CD4-positive, alpha-beta memory T cell (primary cell): Measurements from ENCODE around the gene TDG. TPM values are rescaled to one million over a fixed set of nuclear protein-coding genes. Genes with fewer than 3 reads are reported as not detected.

Source experiments
- CTCF ChIA-PET: fragments of 350-600 bp; sonication (Branson Sonifier 250); formaldehyde crosslinking; loops from one replicate; lab custom pipeline; 2021; ENCODE audit warnings: inconsistent platforms; ENCODE audit not compliant: partially characterized antibody; lab: Charles Lee
- POLR2A ChIA-PET: fragments of 350-600 bp; sonication (Branson Sonifier 250); formaldehyde crosslinking; loops from one replicate; lab custom pipeline; 2021; ENCODE audit not compliant: partially characterized antibody; lab: Charles Lee
- DNase-seq, 5 donors: peaks; one replicate each; pipeline versions ENCODE4 v3.0.0 to v3.0.0-alpha.2; 2020 to 2022; ENCODE audit warnings: mixed read lengths in 1 of 5
- H3K27ac ChIP-seq: one replicate; pipeline ENCODE4 v1.7.0; 2013; ENCODE audit warnings: low read depth, low read length
- H3K27me3 ChIP-seq: 2 replicates; pipeline ENCODE4 v1.7.0; 2013; ENCODE audit warnings: mild to moderate bottlenecking, low read length, moderate library complexity; ENCODE audit not compliant: insufficient read depth
- H3K36me3 ChIP-seq: 2 replicates; pipeline ENCODE4 v1.7.0; 2013; ENCODE audit warnings: mild to moderate bottlenecking, low read length, moderate library complexity; ENCODE audit not compliant: insufficient read depth
- H3K4me1 ChIP-seq: 2 replicates; pipeline ENCODE4 v1.7.0; 2013; ENCODE audit warnings: mild to moderate bottlenecking, low read length, moderate library complexity; ENCODE audit not compliant: insufficient read depth
- H3K4me3 ChIP-seq, 2 donors: one replicate each; pipeline ENCODE4 v1.7.0; 2013; ENCODE audit warnings: low read length in 2 of 2, mild to moderate bottlenecking in 1 of 2
- H3K9me3 ChIP-seq, 2 donors: one replicate each; pipeline ENCODE4 v1.7.0; 2013; ENCODE audit warnings: low read length in 2 of 2, control low read depth in 1 of 2; ENCODE audit not compliant: control insufficient read depth in 1 of 2
- H3K27ac Mint-ChIP-seq, 7 donors: one replicate each; pipeline ENCODE4 v1.8.0; 2020 to 2021; ENCODE audit warnings: mixed read lengths in 7 of 7, mild to moderate bottlenecking in 6 of 7, inconsistent platforms in 3 of 7, moderate library complexity in 3 of 7
- H3K27me3 Mint-ChIP-seq, 2 donors: one replicate each; pipeline ENCODE4 v1.8.0; 2020 to 2021; ENCODE audit warnings: mixed read lengths in 2 of 2
- H3K36me3 Mint-ChIP-seq, 2 donors: one replicate each; pipeline ENCODE4 v1.8.0; 2020 to 2021; ENCODE audit warnings: mixed read lengths in 2 of 2, inconsistent platforms in 1 of 2, mild to moderate bottlenecking in 1 of 2
- H3K4me1 Mint-ChIP-seq, 4 donors: one replicate each; pipeline ENCODE4 v1.8.0; 2020 to 2021; ENCODE audit warnings: mixed read lengths in 4 of 4, mild to moderate bottlenecking in 1 of 4
- H3K4me3 Mint-ChIP-seq, 8 donors: one replicate each; pipeline ENCODE4 v1.8.0; 2020 to 2021; ENCODE audit warnings: mixed read lengths in 8 of 8, mild to moderate bottlenecking in 7 of 8, moderate library complexity in 6 of 8, inconsistent platforms in 3 of 8
- H3K9me3 Mint-ChIP-seq, 8 donors: one replicate each; pipeline ENCODE4 v1.8.0; 2020 to 2021; ENCODE audit warnings: mixed read lengths in 8 of 8, mild to moderate bottlenecking in 5 of 8, inconsistent platforms in 3 of 8, moderate library complexity in 1 of 8
- intact Hi-C: fragments of 100-400 bp; cut with micrococcal nuclease; formaldehyde crosslinking; loops from one replicate; pipeline ENCODE4 v1.15.1; 2023
- polyA plus RNA-seq, 2 donors: library from polyadenylated mRNA; unstranded; fragments of 300-500 nt; fragmentation: Illumina TruSeq; gene quantifications; one replicate each; pipeline ENCODE4 v1.2.3, GENCODE V29; 2021
- total RNA-seq, 2 experiments: library from RNA; stranded (reverse); gene quantifications; one replicate each; pipeline ENCODE4 v1.2.3, GENCODE V29; 2021

The TDG gene
- total and polyA plus RNA-seq, 4 experiments from 2014 or later, result 12.9 to 38.3 (median 27.2) TPM

GRCh38 chr12:103958621-103959020 is 7.1 kb upstream of the TDG start:
- peak overlapping the region in 2 of 8 donors; percentile 27 to 70 for H3K4me3 Mint-ChIP-seq
- CTCF ChIA-PET, result interaction anchor here (1.1 kb wide), 1 partner anchor 10 kb away, joined by 3 read pairs; no protein-coding TSS in a partner anchor

GRCh38 chr12:103960616-103961227 is 5.0 kb upstream of the TDG start:
- ChIA-PET POLR2A (interaction anchor here (0.6 kb wide), 1 partner anchor 53 kb away, joined by 3 read pairs; no protein-coding TSS in a partner anchor), CTCF (interaction anchor here (1.0 to 1.2 kb wide), 2 partner anchors 20 to 149 kb away, joined by 3 read pairs; no protein-coding TSS in a partner anchor)
- Histone ChIP-seq H3K27ac (no peak overlapping the region), H3K4me3 (no peak overlapping the region), H3K36me3 (no peaks in the 10 kb centered on the region), H3K9me3 (no peaks in the 10 kb centered on the region), H3K27me3 (no peaks in the 10 kb centered on the region), H3K4me1 (peaks cover 20% of the 10 kb centered on the region)
- H3K27me3 Mint-ChIP-seq, result no peaks in the 10 kb centered on the region
- H3K36me3 Mint-ChIP-seq, result peaks cover 0 to 17% of the 10 kb centered on the region in 2 donors
- intact Hi-C loops, result no loop called here
- DNase-seq, result no peak
- H3K4me3 Mint-ChIP-seq, result no peak overlapping the region
- H3K27ac Mint-ChIP-seq, result peak overlapping the region in 1 of 7 donors; percentile 33
- H3K9me3 Mint-ChIP-seq, result peaks cover 0 to 2% (median 0%) of the 10 kb centered on the region in 8 donors
- peaks cover 22 to 44% (median 30%) of the 10 kb centered on the region in 4 donors for H3K4me1 Mint-ChIP-seq

More at GRCh38 chr12:103958621-103959020, 7.1 kb upstream of the TDG start:
- Mint-ChIP-seq H3K27me3 (no peaks in the 10 kb centered on the region), H3K36me3 (peaks cover 0 to 21% of the 10 kb centered on the region in 2 donors), H3K4me1 (peaks cover 16 to 41% (median 30%) of the 10 kb centered on the region in 4 donors), H3K9me3 (peaks cover 0 to 2% (median 0%) of the 10 kb centered on the region in 8 donors), H3K27ac (peak overlapping the region in 4 of 7 donors; percentile 46 to 91 (median 74))
- Histone ChIP-seq H3K27ac (no peak overlapping the region), H3K36me3 (peaks cover 9% of the 10 kb centered on the region), H3K9me3 (no peaks in the 10 kb centered on the region), H3K4me1 (peaks cover 16% of the 10 kb centered on the region), H3K27me3 (no peaks in the 10 kb centered on the region), H3K4me3 (no peak overlapping the region)
- no peak for DNase-seq
- POLR2A ChIA-PET, result interaction anchor here (1.2 to 5.9 kb wide), 4 partner anchors 7 to 35 kb away, joined by 3 to 210 read pairs (median 48); partner anchors contain the start of genes HSP90B1 and TDG
- intact Hi-C loops, result no loop called here

DNA sequence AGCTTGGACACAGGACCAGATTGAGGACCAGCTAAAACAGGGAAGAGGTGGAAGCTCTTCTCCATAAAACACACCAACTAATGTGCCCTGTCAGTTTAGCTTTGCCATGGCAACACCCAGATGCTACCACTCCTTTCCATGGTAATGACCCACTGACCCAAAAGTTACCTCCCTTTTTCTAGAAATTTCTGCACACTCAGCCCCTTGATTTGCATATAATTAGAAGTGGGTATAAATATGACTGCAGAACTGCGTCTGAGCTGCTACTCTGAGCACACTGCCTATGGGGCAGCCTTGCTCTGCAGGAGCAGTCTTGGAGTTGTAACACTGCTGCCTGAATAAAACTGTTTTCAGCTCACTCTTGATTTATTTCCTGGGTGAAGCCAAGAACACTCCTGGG is 3.2 kb upstream of the TDG start:
- peaks cover 19 to 44% (median 32%) of the 10 kb centered on the region in 4 donors for H3K4me1 Mint-ChIP-seq
- ChIA-PET POLR2A (interaction anchor here (0.8 to 2.7 kb wide), 3 partner anchors 33 to 121 kb away, joined by 3 to 21 read pairs (median 3); partner anchors contain the start of genes HCFC2, HSP90B1 and NT5DC3), CTCF (no interaction called here)
- peaks cover 0 to 15% of the 10 kb centered on the region in 2 donors for H3K36me3 Mint-ChIP-seq
- no peak overlapping the region for H3K4me3 Mint-ChIP-seq
- Histone ChIP-seq H3K27me3 (no peaks in the 10 kb centered on the region), H3K36me3 (no peaks in the 10 kb centered on the region), H3K27ac (no peak overlapping the region), H3K4me3 (no peak overlapping the region), H3K9me3 (no peaks in the 10 kb centered on the region), H3K4me1 (peaks cover 24% of the 10 kb centered on the region)
- no peaks in the 10 kb centered on the region for H3K9me3 Mint-ChIP-seq
- intact Hi-C loops, result no loop called here
- peak overlapping the region in 3 of 7 donors; percentile 13 to 65 (median 52) for H3K27ac Mint-ChIP-seq
- no peaks in the 10 kb centered on the region for H3K27me3 Mint-ChIP-seq
- DNase-seq, result no peak

DNA sequence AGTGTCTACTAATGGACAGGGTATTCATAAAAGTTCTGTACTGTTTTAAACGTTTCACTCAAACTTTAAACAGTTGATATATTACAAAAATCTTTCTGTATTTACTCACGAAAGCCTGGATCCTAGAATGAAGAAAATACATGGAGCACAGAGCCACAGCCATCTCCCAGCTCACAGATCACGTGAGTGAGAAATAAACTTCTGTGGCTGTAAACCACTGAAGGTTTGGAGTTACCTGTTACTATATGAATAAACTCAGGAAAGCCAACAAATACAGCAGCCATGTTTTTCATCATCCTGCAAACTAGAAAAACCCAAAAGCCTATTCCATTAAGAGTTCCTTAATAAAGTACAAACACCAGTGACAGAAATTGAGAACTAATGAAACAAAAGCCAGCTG is 867 bp upstream of the TDG start:
- Histone ChIP-seq H3K4me1 (peaks cover 47% of the 10 kb centered on the region), H3K4me3 (peak overlapping the region; percentile 65 to 99), H3K27ac (peak overlapping the region; percentile 84), H3K9me3 (no peaks in the 10 kb centered on the region), H3K27me3 (no peaks in the 10 kb centered on the region), H3K36me3 (no peaks in the 10 kb centered on the region)
- peak overlapping the region; percentile 97 to 100 (median 99) for H3K27ac Mint-ChIP-seq
- H3K36me3 Mint-ChIP-seq, result peaks cover 5 to 28% of the 10 kb centered on the region in 2 donors
- H3K27me3 Mint-ChIP-seq, result no peaks in the 10 kb centered on the region
- H3K9me3 Mint-ChIP-seq, result no peaks in the 10 kb centered on the region
- H3K4me1 Mint-ChIP-seq, result peaks cover 28 to 60% (median 49%) of the 10 kb centered on the region in 4 donors
- intact Hi-C loops, result loop anchor here (1.0 to 5.0 kb wide), 6 partner anchors 8 to 322 kb away; partner anchors contain the start of genes HSP90B1, NFYB and NT5DC3
- H3K4me3 Mint-ChIP-seq, result peak overlapping the region; percentile 98 to 99 (median 98)
- CTCF ChIA-PET, result interaction anchor here (2.1 to 3.1 kb wide), 3 partner anchors 10 to 35 kb away, joined by 7 to 32 read pairs (median 10); partner anchors contain the start of gene HSP90B1
- POLR2A ChIA-PET, result interaction anchor here (0.8 to 3.3 kb wide), 12 partner anchors 9 to 1168 kb away, joined by 3 to 210 read pairs (median 6); partner anchors contain the start of genes HCFC2, HSP90B1 and NFYB
- DNase-seq, result no peak

GRCh38 chr12:103965255-103965589 is 450 bp upstream of the TDG start:
- Histone ChIP-seq H3K27me3 (no peaks in the 10 kb centered on the region), H3K36me3 (no peaks in the 10 kb centered on the region), H3K4me1 (peaks cover 51% of the 10 kb centered on the region), H3K9me3 (no peaks in the 10 kb centered on the region), H3K27ac (peak overlapping the region; percentile 84), H3K4me3 (peak overlapping the region; percentile 65 to 99)
- ChIA-PET POLR2A (interaction anchor here (0.8 to 3.3 kb wide), 21 partner anchors 10 to 1167 kb away, joined by 3 to 210 read pairs (median 5); partner anchors contain the start of genes EID3, HCFC2, HSP90B1 and NFYB), CTCF (interaction anchor here (1.6 to 3.1 kb wide), 5 partner anchors 10 to 144 kb away, joined by 6 to 32 read pairs (median 8); partner anchors contain the start of gene HSP90B1)
- intact Hi-C loops, result loop anchor here (1.0 to 5.0 kb wide), 6 partner anchors 8 to 322 kb away; partner anchors contain the start of genes HSP90B1, NFYB and NT5DC3
- no peak for DNase-seq
- Mint-ChIP-seq H3K27ac (peak overlapping the region; percentile 97 to 100 (median 99)), H3K27me3 (no peaks in the 10 kb centered on the region), H3K9me3 (no peaks in the 10 kb centered on the region), H3K4me1 (peaks cover 28 to 64% (median 51%) of the 10 kb centered on the region in 4 donors), H3K4me3 (peak overlapping the region; percentile 98 to 99 (median 98)), H3K36me3 (peaks cover 5 to 28% of the 10 kb centered on the region in 2 donors)

DNA sequence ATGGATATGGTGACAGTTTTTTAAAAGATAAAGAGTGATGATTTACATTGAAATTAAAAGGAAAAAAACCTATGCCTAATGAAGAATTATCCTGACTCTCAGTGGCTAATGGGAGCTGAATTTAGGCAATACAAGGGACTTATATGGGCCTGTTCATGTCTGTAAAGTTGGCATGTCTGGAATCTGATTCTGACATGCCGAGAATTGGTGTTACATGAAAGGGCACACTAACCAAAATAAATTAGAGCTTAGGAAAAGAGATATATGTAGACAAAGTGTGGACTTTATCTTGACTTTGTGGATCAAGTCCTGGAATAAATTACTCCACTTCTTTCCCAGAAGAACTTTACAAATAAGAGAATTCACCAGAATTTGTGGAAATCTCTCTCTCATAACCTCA is 1.1 kb downstream of the TDG start:
- Histone ChIP-seq H3K36me3 (no peaks in the 10 kb centered on the region), H3K4me1 (peaks cover 60% of the 10 kb centered on the region), H3K9me3 (no peaks in the 10 kb centered on the region), H3K4me3 (peak overlapping the region; percentile 65 to 99), H3K27me3 (no peaks in the 10 kb centered on the region), H3K27ac (peak overlapping the region; percentile 84)
- peaks cover 35 to 76% (median 62%) of the 10 kb centered on the region in 4 donors for H3K4me1 Mint-ChIP-seq
- H3K9me3 Mint-ChIP-seq, result no peaks in the 10 kb centered on the region
- intact Hi-C loops, result loop anchor here (5.0 kb wide), 2 partner anchors 171 to 321 kb away; partner anchors contain the start of gene NFYB
- H3K27ac Mint-ChIP-seq, result peak overlapping the region; percentile 97 to 100 (median 99)
- H3K4me3 Mint-ChIP-seq, result peak overlapping the region; percentile 98 to 99 (median 98)
- H3K27me3 Mint-ChIP-seq, result no peaks in the 10 kb centered on the region
- ChIA-PET CTCF (interaction anchor here (1.6 to 3.1 kb wide), 5 partner anchors 12 to 142 kb away, joined by 6 to 32 read pairs (median 8); partner anchors contain the start of gene HSP90B1), POLR2A (interaction anchor here (0.7 to 3.3 kb wide), 11 partner anchors 10 to 171 kb away, joined by 3 to 210 read pairs (median 8); partner anchors contain the start of genes HCFC2, HSP90B1 and NFYB)
- no peak for DNase-seq
- H3K36me3 Mint-ChIP-seq, result peaks cover 5 to 35% of the 10 kb centered on the region in 2 donors
